Suprapubic skin (tissue), 3 donors: ENCODE data around the gene UTP25.

Experiments
- POLR2A ChIP-seq, 2 donors: fragments of 450-650 bp; IDR thresholded peaks; one replicate each; pipeline ENCODE4 v1.6.1; 2017; ENCODE audit warnings: antibody characterized with exemption in 2 of 2, mild to moderate bottlenecking in 2 of 2, moderate library complexity in 2 of 2
- TF ChIP-seq, protein P1 (sequence below), 2 donors: fragments of 200-600 bp in 1 of 2; fragments of 450-650 bp in 1 of 2; sonication (generic) in 1 of 2; IDR thresholded peaks; one replicate each; pipeline ENCODE4 v1.5.1; 2016 to 2019; ENCODE audit warnings: antibody characterized with exemption in 2 of 2, mild to moderate bottlenecking in 1 of 2, moderate library complexity in 1 of 2

DNA sequence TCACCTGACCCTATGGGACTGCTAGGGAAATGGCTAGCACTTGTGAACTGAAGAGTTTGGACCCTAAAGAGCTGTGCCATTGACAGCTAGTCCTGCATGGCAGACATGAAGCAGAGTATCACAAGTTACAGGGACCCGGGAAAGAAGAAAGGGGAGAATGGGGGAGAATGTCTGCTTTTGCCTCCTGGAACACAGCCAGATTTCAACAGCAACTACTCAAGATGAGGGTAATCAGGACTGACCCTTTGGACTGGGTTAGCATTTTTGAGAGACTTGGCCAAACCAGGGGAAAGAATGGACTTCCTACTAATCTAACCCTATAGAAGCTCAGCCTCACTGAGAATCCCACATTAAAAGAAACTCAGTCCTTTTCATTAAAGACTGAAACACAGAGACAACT lies 8.7 kb upstream of the UTP25 start:
- TF ChIP-seq, protein P1, sequence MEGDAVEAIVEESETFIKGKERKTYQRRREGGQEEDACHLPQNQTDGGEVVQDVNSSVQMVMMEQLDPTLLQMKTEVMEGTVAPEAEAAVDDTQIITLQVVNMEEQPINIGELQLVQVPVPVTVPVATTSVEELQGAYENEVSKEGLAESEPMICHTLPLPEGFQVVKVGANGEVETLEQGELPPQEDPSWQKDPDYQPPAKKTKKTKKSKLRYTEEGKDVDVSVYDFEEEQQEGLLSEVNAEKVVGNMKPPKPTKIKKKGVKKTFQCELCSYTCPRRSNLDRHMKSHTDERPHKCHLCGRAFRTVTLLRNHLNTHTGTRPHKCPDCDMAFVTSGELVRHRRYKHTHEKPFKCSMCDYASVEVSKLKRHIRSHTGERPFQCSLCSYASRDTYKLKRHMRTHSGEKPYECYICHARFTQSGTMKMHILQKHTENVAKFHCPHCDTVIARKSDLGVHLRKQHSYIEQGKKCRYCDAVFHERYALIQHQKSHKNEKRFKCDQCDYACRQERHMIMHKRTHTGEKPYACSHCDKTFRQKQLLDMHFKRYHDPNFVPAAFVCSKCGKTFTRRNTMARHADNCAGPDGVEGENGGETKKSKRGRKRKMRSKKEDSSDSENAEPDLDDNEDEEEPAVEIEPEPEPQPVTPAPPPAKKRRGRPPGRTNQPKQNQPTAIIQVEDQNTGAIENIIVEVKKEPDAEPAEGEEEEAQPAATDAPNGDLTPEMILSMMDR (IDR thresholded peaks at IDR 0.05) = no peak
- no peak for TF ChIP-seq POLR2A (IDR thresholded peaks at IDR 0.05)
